Measurements from ENCODE around the gene STK17B.

GRCh38 chr2:196167666-196168065 lies 3.7 kb downstream of the STK17B start:
- TF ChIP-seq CTCF (conservative IDR thresholded peaks at IDR 0.05; ENCODE audit: low read length): no peak
- no peak for TF ChIP-seq EZH2phosphoT487 (IDR thresholded peaks at IDR 0.05; ENCODE audit: borderline replicate concordance)
